Lower leg skin (tissue), 4 donors: ENCODE measurements around the gene GPD1. TPM values are rescaled to one million over a fixed set of nuclear protein-coding genes. Genes with fewer than 3 reads are reported as not detected.

ENCODE experiments used
- DNase-seq, 2 donors: peaks; one replicate each; pipeline ENCODE4 v3.0.0-alpha.2; 2019; ENCODE audit warnings: low spot score in 2 of 2
- H3K4me3 ChIP-seq: fragments of 200-600 bp; sonication (generic); 2 replicates; pipeline ENCODE4 v1.5.1; 2017; ENCODE audit warnings: mild to moderate bottlenecking, low read depth; ENCODE audit not compliant: poor library complexity, severe bottlenecking
- CTCF ChIP-seq, 3 donors: fragments of 450-650 bp; IDR thresholded peaks; one replicate each; pipeline ENCODE4 v1.5.1; 2016; ENCODE audit warnings: antibody characterized with exemption in 3 of 3, mild to moderate bottlenecking in 3 of 3, moderate library complexity in 2 of 3
- POLR2A ChIP-seq, 2 donors: fragments of 450-650 bp; IDR thresholded peaks; one replicate each; pipeline ENCODE4 v1.6.1; 2016 to 2017; ENCODE audit warnings: antibody characterized with exemption in 2 of 2, mild to moderate bottlenecking in 1 of 2, moderate library complexity in 1 of 2
- WGBS, 2 donors: methylation state at CpG; one replicate each; pipeline ENCODE4 v1.1.5; 2018; 5-methylcytosine and 5-hydroxymethylcytosine counted together
- intact Hi-C: fragments of 100-400 bp; cut with DNase I; formaldehyde crosslinking; loops from one replicate; pipeline ENCODE4 v1.15.0; 2023; ENCODE audit warnings: low total_unique reads
- total RNA-seq, 4 donors: library from RNA; depleted of rRNA; stranded (reverse); fragments of >200 nt; gene quantifications; one replicate each; pipeline ENCODE4 v1.1.0, GENCODE V29; 2016

Gene GPD1
- total RNA-seq, 4 donors from 2014 or later, result 29.9 to 38.8 (median 36.7) TPM

GRCh38 chr12:50112456-50113218, 8.8 kb downstream of the GPD1 start:
- 23 to 24% methylated on average over 26 of the region's 26 CpGs for WGBS, 2 donors
- no peak for TF ChIP-seq CTCF (IDR thresholded peaks at IDR 0.05)
- TF ChIP-seq POLR2A (IDR thresholded peaks at IDR 0.05), result no peak
- H3K4me3 ChIP-seq, result peak overlapping the region; percentile 81
- intact Hi-C loops, result no loop called here
- DNase-seq, result peak in 1 of 2 donors; percentile 40

- intact Hi-C loops, result no loop called here
- TF ChIP-seq CTCF (IDR thresholded peaks at IDR 0.05) (no peak), POLR2A (IDR thresholded peaks at IDR 0.05) (no peak)
- no peak for DNase-seq
- 82 to 85% methylated on average over 6 of the region's 6 CpGs for WGBS, 2 donors
- no peak overlapping the region for H3K4me3 ChIP-seq
Measured at GRCh38 chr12:50117057-50117622, 13.3 kb downstream of the GPD1 start.

- no peak for TF ChIP-seq POLR2A (IDR thresholded peaks at IDR 0.05)
- TF ChIP-seq CTCF (IDR thresholded peaks at IDR 0.05), result no peak
- H3K4me3 ChIP-seq, result no peak overlapping the region
- WGBS, 2 donors, result 100% methylated on average over 2 of the region's 2 CpGs
- intact Hi-C loops, result no loop called here
- no peak for DNase-seq
Measured at GRCh38 chr12:50119387-50119786, 15.6 kb downstream of the GPD1 start.

- WGBS, 2 donors, result 89 to 98% methylated on average over 3 of the region's 3 CpGs
- TF ChIP-seq POLR2A (IDR thresholded peaks at IDR 0.05) (no peak), CTCF (IDR thresholded peaks at IDR 0.05) (no peak)
- H3K4me3 ChIP-seq, result no peak overlapping the region
- no peak for DNase-seq
- intact Hi-C loops, result no loop called here
Measured at GRCh38 chr12:50120521-50120920, 16.7 kb downstream of the GPD1 start.

- 97 to 100% methylated on average over 3 of the region's 3 CpGs for WGBS, 2 donors
- no peak overlapping the region for H3K4me3 ChIP-seq
- TF ChIP-seq POLR2A (IDR thresholded peaks at IDR 0.05), result no peak
- no peak for TF ChIP-seq CTCF (IDR thresholded peaks at IDR 0.05)
- peak in 1 of 2 donors; percentile 34 for DNase-seq
- intact Hi-C loops, result no loop called here
Measured at GRCh38 chr12:50120953-50121352, 17.1 kb downstream of the GPD1 start.
